ENCODE data around the gene MEF2C.

The MEF2C gene

DNA sequence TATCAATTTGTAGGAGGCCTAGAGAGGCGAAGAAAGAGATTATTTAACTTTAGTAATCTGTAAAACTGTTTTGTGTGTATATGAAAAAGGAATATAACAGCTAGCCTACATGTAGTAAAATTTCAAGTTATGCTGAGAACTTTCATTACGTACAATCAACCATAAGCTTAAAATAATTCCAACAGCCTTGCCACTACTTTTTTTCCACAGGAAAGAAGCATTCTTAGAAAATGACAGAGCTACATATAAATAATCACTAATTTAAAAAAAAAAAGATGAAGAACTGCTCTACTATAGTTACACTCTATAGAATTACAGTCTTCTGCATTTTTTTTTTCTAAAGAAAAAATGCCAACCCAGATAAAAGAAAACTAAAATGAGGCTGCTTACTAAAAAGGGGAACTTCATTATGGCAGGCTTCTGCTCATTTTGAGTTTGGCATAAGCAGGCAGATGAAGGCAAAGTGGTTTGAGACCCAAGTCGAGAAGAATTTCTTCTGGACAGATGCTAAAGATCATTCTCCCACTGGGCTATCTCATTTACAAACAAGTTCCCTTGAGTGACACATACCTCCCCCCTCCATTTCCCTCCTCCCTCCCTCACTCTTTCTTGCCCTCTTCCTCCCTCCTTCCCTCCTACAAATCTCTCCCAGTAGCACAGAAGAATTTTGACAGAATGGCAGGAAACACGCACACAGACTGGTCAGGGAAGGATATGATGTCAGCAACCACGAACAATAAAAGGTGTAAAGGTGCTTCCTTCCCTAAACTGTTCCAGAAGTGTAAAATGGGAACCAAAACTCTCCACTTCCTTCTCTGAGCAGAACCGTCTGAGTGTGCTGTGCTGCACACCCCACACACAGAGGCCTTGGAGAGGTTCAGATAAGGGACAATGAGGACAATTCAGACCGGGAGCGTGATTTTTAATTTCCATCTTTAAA lies 56.1 kb downstream of the MEF2C start:
- DNase-seq (ENCODE audit: low read depth) = no peak

- no peak for DNase-seq (ENCODE audit: low read depth)
Measured at GRCh38 chr5:88825584-88826315, 57.2 kb downstream of the MEF2C start.

DNA sequence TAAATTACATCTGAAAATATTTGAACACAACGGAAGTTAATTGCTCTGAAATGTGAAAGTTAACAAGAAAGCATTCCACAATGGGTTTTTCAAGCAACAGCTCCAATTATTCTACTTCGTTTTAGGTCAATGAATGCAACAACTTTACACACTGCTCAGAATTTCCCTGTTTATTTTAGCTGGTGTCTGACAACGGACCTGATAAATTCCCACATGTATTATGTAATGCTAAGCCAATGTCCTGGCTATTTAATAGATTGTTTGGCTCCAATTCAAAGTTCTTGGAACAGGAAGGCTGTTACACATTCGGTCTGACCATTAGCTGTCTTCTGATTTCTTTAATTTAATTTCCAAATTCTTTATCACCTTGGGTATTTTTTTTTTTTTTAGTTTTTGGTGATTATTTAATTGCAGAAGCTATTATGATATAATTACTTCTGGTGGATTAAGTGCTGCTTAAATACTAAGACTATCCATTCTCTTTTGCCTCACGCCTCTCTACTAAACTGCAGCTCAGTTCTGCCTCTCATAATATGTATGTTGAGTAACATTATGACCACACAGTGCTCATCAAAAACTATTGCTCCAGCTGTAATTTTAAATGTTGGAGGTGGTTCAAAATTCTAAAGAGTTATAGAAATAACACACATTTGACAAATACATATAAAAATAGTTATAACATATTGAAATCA lies 57.9 kb downstream of the MEF2C start:
- DNase-seq (ENCODE audit: low read depth) = no peak

- DNase-seq (ENCODE audit: low read depth) = no peak
Measured at GRCh38 chr5:88824141-88824540, 58.8 kb downstream of the MEF2C start.

- no peak for DNase-seq (ENCODE audit: low read depth)
Measured at GRCh38 chr5:88823201-88823600, 59.8 kb downstream of the MEF2C start.

DNA sequence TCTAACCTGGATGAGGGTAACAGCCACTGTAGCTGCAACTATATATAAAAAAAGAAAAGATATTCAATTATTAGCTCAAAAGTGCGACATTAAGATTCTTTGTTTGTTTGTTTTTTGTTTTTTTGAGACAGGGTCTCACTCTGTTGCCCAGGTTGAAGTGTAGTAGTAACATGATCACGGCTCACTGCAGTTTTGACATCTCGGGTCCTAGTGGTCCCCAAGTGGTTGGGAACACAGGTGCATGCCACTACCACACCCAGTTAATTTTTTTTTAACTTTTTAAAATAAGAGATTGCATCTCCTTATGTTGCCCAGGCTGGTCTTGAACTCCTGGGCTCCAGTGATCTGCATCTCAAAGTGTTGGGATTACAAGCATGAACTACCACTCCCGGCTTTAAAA lies 61.8 kb downstream of the MEF2C start:
- no peak for DNase-seq (ENCODE audit: low read depth)

- no peak for DNase-seq (ENCODE audit: low read depth)
Measured at GRCh38 chr5:88820581-88820980, 62.4 kb downstream of the MEF2C start.

DNA sequence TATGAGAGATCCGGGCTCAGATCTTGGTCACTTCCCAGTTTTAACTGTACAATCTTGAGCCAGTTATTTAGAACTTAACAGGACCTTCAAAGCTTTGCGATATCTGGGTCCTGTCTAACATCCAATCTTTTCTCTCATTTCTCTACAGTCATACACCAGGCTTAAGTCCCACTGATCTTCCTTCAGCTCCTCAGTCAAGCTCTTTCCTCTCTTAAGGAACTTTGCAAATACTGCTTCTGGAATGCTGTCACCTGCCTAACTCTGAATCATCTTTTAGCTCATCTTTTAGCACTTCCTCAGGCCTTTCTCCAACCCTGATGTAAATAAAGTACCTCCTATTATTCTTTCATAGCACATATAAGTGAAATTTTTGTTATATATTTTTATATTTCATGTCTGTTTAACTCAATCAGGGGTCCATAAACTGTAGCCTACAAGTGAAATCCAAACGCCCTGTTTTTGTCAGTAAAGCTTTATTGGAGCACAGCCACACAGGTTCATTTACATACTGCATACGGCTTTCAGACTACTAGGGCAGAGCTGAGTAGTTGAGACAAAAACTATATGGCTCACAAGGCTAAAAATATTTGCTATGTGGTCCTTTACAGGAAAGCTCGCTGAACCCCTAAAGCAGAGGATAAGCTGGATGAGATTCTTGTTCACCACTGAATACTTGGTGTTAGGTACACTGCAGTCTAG lies 63.5 kb downstream of the MEF2C start:
- no peak for DNase-seq (ENCODE audit: low read depth)

- DNase-seq (ENCODE audit: low read depth) = no peak
Measured at GRCh38 chr5:88818296-88818695, 64.7 kb downstream of the MEF2C start.

- no peak for DNase-seq (ENCODE audit: low read depth)
Measured at GRCh38 chr5:88816195-88816594, 66.8 kb downstream of the MEF2C start.

DNA sequence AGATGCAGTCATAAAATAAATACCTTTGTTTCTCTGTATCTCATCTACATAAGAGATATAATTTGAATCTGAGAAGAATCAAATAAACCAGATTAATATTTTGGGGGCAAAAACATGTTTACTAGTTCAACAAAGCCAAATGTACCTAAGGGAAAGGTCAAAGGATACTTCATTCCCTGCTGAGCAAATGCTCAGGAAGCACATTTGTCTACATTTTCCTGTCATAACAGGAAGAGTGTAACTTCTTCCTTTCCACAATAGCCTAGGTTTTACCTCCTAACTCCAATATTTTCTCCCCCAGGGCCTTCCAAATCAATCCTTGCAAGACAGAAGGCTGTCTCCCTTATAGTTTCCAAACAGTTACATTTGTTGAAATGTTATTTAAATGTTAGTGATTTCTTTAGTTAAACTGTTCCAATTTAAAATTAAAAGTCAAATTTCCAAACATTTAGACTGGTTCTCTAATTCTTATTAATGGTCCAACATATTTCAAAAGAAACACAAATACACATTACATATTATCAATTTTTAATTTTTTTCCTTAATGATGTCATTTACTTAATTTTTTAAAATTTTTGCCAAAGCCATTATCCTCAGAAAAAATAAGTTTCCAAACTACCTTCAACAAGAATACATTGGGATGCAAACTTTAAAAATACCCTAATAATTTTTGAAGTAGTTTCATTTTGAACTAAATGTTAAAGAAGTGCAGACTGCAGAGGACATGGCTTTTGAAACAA lies 67.8 kb downstream of the MEF2C start:
- DNase-seq (ENCODE audit: low read depth) = no peak

DNA sequence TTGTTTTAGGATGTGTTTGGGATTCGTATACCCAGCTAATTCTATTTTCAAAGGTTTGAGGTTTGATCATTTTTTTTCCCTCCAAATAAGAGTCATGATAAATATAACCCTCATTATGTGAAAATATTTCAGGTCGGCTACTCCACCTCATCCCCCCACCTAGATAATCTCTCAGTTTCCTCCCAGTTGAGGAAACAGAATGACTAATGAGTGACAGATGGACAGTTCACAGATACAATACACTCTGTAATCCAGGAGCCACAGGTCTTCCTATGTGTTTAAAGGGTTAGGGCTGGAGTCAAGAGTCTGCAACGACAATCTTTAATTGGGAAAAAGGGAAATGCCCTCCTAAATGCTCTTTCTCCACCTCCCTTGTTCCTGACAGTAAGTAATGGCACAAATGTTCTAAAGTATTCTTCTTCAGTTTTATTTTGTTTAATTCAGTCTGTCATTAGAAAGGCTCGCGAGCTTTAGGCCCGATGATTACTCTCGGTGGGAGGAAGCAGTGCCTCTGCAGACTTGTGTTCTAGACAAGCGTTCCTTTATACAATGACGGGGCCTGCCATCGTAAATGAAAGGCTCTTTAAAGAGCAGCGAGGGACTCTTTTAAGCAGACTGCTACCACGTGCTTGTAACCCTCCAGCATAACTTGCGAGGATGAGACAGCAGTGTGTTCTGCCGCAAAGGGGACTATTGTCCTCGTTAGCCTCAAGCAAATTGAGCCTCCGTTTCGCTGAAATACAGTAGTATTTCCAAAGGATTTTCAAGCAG lies 69.0 kb downstream of the MEF2C start:
- no peak for DNase-seq (ENCODE audit: low read depth)

GRCh38 chr5:88813244-88813643 lies 69.7 kb downstream of the MEF2C start:
- no peak for DNase-seq (ENCODE audit: low read depth)

DNA sequence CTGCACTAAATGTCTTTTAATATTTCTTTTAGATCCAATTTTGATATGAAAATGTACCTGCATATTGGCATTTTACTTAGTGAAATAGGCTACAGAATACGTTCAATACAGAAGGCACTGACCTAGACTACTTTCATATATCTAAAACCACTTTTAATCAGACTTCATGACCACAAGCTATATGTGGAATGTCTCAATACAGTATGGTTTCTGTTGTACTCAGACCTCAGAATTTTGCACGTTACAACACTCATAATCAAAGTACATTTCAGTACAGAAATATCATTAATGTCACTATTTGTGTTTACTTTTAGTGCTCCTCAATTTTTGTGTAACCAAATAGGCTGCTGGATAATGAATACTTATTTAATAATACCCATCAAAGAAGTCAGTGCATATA lies 74.8 kb downstream of the MEF2C start:
- DNase-seq (ENCODE audit: low read depth) = no peak

DNA sequence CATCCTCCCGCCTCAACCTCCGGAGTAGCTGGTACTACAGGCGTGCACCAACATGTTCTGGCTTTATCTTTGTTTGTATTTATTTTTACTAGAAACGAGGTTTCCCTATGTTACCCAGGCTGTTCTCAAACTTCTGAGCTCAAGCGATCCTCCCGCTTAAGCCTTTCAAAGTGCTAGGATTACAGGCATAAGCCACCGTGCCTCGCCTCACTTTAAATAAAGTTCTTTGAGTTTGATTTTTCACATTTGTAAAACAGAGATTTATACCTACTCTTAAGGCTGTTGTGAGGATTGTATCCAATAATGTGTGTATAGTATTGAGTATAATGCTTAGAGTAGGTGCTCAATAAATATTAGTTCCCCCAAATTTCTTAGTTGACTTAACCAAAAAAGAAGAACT lies 75.7 kb downstream of the MEF2C start:
- DNase-seq (ENCODE audit: low read depth) = no peak

- DNase-seq (ENCODE audit: low read depth) = no peak
Measured at GRCh38 chr5:88806338-88806737, 76.6 kb downstream of the MEF2C start.

DNA sequence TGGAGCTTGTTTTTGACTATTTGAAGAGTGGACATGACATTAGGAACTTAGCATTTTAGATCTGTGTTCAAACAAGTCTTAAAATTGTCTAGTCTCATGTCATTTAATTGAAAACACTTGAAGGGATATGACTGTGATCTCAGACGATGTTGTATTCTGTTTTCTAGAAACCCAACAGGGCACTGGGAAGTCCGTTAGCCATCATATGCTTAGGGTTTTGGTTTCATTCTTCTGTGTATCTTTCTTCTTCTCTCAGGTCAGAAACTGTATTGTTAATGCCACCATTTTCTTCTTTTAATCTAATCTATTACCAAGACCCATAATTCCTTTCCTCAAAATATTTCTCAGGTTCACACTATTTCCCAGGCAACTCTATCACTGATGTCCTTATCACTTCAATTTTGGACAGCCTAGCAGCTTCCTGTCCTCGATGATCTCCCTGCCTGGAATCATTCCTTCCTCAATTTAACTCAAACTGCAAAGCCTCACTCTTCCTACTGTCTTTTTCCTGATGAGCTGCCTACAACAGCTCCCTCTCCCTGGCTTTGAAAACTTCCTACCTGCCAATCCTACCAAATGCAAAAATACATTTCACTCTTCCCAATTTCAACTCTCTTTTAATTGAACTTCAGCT lies 77.7 kb downstream of the MEF2C start:
- no peak for DNase-seq (ENCODE audit: low read depth)

GRCh38 chr5:88804444-88804843 lies 78.5 kb downstream of the MEF2C start:
- no peak for DNase-seq (ENCODE audit: low read depth)

DNA sequence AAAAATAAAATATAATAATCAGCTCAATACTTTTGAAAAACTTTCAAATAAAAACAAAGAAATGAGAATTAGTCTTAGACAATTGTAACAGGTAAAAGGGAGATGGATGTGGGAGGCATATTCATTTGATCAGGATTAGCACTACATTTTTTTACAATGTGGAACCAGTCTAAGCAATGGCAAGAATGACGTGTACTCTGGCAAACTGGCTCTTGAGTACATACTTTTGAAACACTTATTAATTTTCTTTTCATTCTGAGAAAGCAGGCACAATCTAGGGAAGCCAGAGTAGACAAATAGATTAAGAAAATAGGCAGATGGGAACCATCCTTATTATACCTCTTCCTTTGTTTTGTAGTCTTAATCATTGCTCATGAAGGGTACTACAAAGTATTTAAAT lies 79.7 kb downstream of the MEF2C start:
- DNase-seq (ENCODE audit: low read depth) = no peak

DNA sequence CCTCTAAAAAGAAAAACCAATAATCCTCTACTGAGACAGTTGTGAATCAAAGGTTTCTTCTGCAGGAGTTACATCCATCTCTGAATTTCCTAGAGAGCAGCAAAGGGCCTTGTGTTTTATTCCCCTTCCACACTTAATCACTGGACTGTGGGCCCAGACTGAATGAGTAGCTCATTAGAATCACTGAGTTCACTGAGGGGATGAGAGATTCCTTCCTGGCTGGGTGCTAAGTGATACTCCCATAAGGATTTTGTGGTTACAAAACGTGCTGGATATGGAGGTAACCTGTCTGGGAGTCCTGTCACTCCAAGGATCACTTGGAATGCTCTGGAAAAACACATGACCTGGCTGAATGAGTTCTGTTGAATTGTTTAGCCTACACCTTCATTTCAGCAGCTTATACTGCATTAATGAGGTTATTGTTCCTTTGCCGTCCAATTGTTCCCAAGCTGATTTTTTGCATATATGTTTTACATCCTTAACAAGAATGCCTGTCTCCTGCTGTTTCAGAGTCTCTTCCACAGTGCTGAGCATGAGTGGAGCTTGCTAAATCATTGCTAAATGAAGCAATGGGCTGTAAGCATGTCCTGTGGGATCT lies 82.9 kb downstream of the MEF2C start:
- DNase-seq (ENCODE audit: low read depth) = no peak
